Vagina (tissue), 2 donors: ENCODE results near the gene GPRC5C.

ENCODE experiments used
- POLR2AphosphoS5 ChIP-seq, 2 donors: sonication (generic); formaldehyde crosslinking; IDR thresholded peaks; one replicate each; pipeline ENCODE4 v1.9.0; 2017; ENCODE audit warnings: antibody characterized with exemption in 2 of 2, mild to moderate bottlenecking in 2 of 2, low read depth in 1 of 2; ENCODE audit not compliant: insufficient read depth in 1 of 2
- TF ChIP-seq, protein P1 (sequence below), 3 experiments: fragments of 450-650 bp in 2 of 3; fragments of 200-600 bp in 1 of 3; sonication (generic) in 1 of 3; IDR thresholded peaks; one replicate each; pipeline ENCODE4 v1.5.1; 2017 to 2019; ENCODE audit warnings: antibody characterized with exemption in 3 of 3, mild to moderate bottlenecking in 2 of 3, moderate library complexity in 2 of 3

GRCh38 chr17:74444406-74444805 lies 12.5 kb downstream of the GPRC5C start:
- TF ChIP-seq, protein P1, sequence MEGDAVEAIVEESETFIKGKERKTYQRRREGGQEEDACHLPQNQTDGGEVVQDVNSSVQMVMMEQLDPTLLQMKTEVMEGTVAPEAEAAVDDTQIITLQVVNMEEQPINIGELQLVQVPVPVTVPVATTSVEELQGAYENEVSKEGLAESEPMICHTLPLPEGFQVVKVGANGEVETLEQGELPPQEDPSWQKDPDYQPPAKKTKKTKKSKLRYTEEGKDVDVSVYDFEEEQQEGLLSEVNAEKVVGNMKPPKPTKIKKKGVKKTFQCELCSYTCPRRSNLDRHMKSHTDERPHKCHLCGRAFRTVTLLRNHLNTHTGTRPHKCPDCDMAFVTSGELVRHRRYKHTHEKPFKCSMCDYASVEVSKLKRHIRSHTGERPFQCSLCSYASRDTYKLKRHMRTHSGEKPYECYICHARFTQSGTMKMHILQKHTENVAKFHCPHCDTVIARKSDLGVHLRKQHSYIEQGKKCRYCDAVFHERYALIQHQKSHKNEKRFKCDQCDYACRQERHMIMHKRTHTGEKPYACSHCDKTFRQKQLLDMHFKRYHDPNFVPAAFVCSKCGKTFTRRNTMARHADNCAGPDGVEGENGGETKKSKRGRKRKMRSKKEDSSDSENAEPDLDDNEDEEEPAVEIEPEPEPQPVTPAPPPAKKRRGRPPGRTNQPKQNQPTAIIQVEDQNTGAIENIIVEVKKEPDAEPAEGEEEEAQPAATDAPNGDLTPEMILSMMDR (IDR thresholded peaks at IDR 0.05), result no peak
- TF ChIP-seq POLR2AphosphoS5 (IDR thresholded peaks at IDR 0.05; ENCODE audit: insufficient read depth in 1 of 2, low read depth in 1 of 2), result peak in 1 of 2 donors; percentile 28
